ENCODE measurements around the gene ARHGAP26. TPM values are rescaled to one million over a fixed set of nuclear protein-coding genes. Genes with fewer than 3 reads are reported as not detected.

ARHGAP26 gene
- total RNA-seq, 6 experiments from 2014 or later, result 6.7 to 14.5 (median 8.3) TPM

- intact Hi-C loops (cut with DNase I), result no loop called here
- WGBS (ENCODE audit: insufficient coverage, low coverage, low lambda C conversion rate, missing lambda C conversion rate), result 89% methylated on average over 5 of the region's 6 CpGs
- Histone ChIP-seq H3K4me1 (peaks cover 0 to 8% (median 0%) of the 10 kb centered on the region in 4 donors), H3K36me3 (no peaks in the 10 kb centered on the region), H3K4me3 (no peak overlapping the region), H3K27me3 (no peaks in the 10 kb centered on the region), H3K27ac (no peak overlapping the region), H3K9me3 (no peaks in the 10 kb centered on the region)
- DNase-seq (no peak), ATAC-seq (no peak)
- TF ChIP-seq POLR2A (IDR thresholded peaks at IDR 0.05), result no peak
- no peak for TF ChIP-seq CTCF (IDR thresholded peaks at IDR 0.05)
Observed at GRCh38 chr5:143243103-143243502, 472.9 kb downstream of the ARHGAP26 start.

- no peak overlapping the region for H3K4me3 ChIP-seq
Observed at GRCh38 chr5:143244000-143244736, 474.0 kb downstream of the ARHGAP26 start.

GRCh38 chr5:143244990-143245389 is 474.8 kb downstream of the ARHGAP26 start:
- DNase-seq (no peak), ATAC-seq (no peak)
- TF ChIP-seq CTCF (IDR thresholded peaks at IDR 0.05), result no peak
- no peak for TF ChIP-seq POLR2A (IDR thresholded peaks at IDR 0.05)
- H3K9me3 ChIP-seq, result no peaks in the 10 kb centered on the region
- H3K36me3 ChIP-seq, result no peaks in the 10 kb centered on the region
- no peak overlapping the region for H3K27ac ChIP-seq
- WGBS (ENCODE audit: insufficient coverage, low coverage, low lambda C conversion rate, missing lambda C conversion rate), result 29% methylated on average over 1 of the region's 2 CpGs
- peaks cover 0 to 17% (median 1%) of the 10 kb centered on the region in 4 donors for H3K4me1 ChIP-seq
- intact Hi-C loops (cut with DNase I), result no loop called here
- no peaks in the 10 kb centered on the region for H3K27me3 ChIP-seq
- H3K4me3 ChIP-seq, result no peak overlapping the region

More at GRCh38 chr5:143244000-143244736, 474.0 kb downstream of the ARHGAP26 start:
- DNase-seq (no peak), ATAC-seq (peak in 2 of 4 donors; percentile 21 to 29)
- peaks cover 0 to 14% (median 0%) of the 10 kb centered on the region in 4 donors for H3K4me1 ChIP-seq
- H3K36me3 ChIP-seq, result no peaks in the 10 kb centered on the region
- no peaks in the 10 kb centered on the region for H3K27me3 ChIP-seq
- 77% methylated on average over 14 of the region's 16 CpGs for WGBS (ENCODE audit: insufficient coverage, low coverage, low lambda C conversion rate, missing lambda C conversion rate)
- TF ChIP-seq CTCF (IDR thresholded peaks at IDR 0.05) (no peak), POLR2A (IDR thresholded peaks at IDR 0.05) (no peak)
- no peaks in the 10 kb centered on the region for H3K9me3 ChIP-seq
- peak overlapping the region in 1 of 3 donors; percentile 9 for H3K27ac ChIP-seq
- intact Hi-C loops (cut with DNase I), result no loop called here

- Histone ChIP-seq H3K27ac (no peak overlapping the region), H3K9me3 (no peaks in the 10 kb centered on the region), H3K36me3 (no peaks in the 10 kb centered on the region), H3K27me3 (no peaks in the 10 kb centered on the region), H3K4me3 (no peak overlapping the region), H3K4me1 (peaks cover 0 to 14% (median 1%) of the 10 kb centered on the region in 4 donors)
- ATAC-seq, result peak in 1 of 4 donors; percentile 59
- intact Hi-C loops (cut with DNase I), result no loop called here
- DNase-seq, result no peak
- WGBS (ENCODE audit: insufficient coverage, low coverage, low lambda C conversion rate, missing lambda C conversion rate), result 60% methylated on average over 6 of the region's 11 CpGs
- TF ChIP-seq CTCF (IDR thresholded peaks at IDR 0.05) (no peak), POLR2A (IDR thresholded peaks at IDR 0.05) (no peak)
Observed at GRCh38 chr5:143245929-143246561, 475.9 kb downstream of the ARHGAP26 start.
